A549 (cell line): ENCODE data around the gene B3GNT4. TPM values are rescaled to one million over a fixed set of nuclear protein-coding genes. Genes with fewer than 3 reads are reported as not detected.

Source experiments
- ATAC-seq, 2 experiments: fragments of 200-7000 bp in 1 of 2; fragments of >200 bp in 1 of 2; cut with Nextera tagmentation in 1 of 2; cut with Tn5 transposase in 1 of 2; 3 replicates each; pipeline versions ENCODE4 v1.8.0 to v1.9.1; 2018 to 2020; ENCODE audit warnings: mild to moderate bottlenecking in 1 of 2, moderate library complexity in 1 of 2
- CTCF ChIA-PET: fragments of 300-600 bp; sonication (Branson Sonifier 250); formaldehyde crosslinking; extraction: SDS; loops from one replicate; lab custom pipeline; 2021; ENCODE audit warnings: antibody characterized with exemption, inconsistent platforms; lab: Yijun Ruan, JAX
- POLR2A ChIA-PET: fragments of 350-600 bp; formaldehyde crosslinking; extraction: SDS; loops from one replicate; lab custom pipeline; 2021; ENCODE audit warnings: antibody characterized with exemption, inconsistent platforms; lab: Yijun Ruan, JAX
- DNase-seq, 2 experiments: peaks; one replicate each; pipeline versions ENCODE4 v3.0.0 to v3.0.0-alpha.2; 2011 to 2016; ENCODE audit warnings: low read depth in 1 of 2, low spot score in 1 of 2
- FAIRE-seq: peaks from 2 replicates; lab custom pipeline; 2011; peaks lifted over from hg19 to GRCh38; lab: Jason Lieb, UNC
- H3K27ac ChIP-seq, 2 experiments: fragments of >200 bp; sonication (Bioruptor Twin); formaldehyde crosslinking; 3 replicates each; pipeline ENCODE4 v1.5.1; 2016 to 2017
- H3K4me1 ChIP-seq: fragments of >200 bp; sonication (Bioruptor Twin); formaldehyde crosslinking; 3 replicates; pipeline ENCODE4 v1.6.1; 2016
- H3K4me2 ChIP-seq: fragments of >200 bp; sonication (Bioruptor Twin); formaldehyde crosslinking; 3 replicates; pipeline ENCODE4 v1.6.1; 2016
- H3K4me3 ChIP-seq: fragments of >200 bp; sonication (Bioruptor Twin); formaldehyde crosslinking; 3 replicates; pipeline ENCODE4 v1.5.1; 2016
- H3K9me3 ChIP-seq: fragments of >200 bp; sonication (Bioruptor Twin); formaldehyde crosslinking; 3 replicates; pipeline ENCODE4 v1.6.1; 2016
- CHD4 ChIP-seq: fragments of 200-600 bp; sonication (generic); IDR thresholded peaks from 2 replicates; pipeline ENCODE4 v1.6.1; 2016; ENCODE audit warnings: antibody characterized with exemption, mild to moderate bottlenecking, borderline replicate concordance
- FOSB ChIP-seq: fragments of 250-450 bp; sonication (Bioruptor Pico); IDR thresholded peaks from 2 replicates; pipeline ENCODE4 v1.5.0; 2020; ENCODE audit warnings: mild to moderate bottlenecking, moderate library complexity
- HEYL ChIP-seq: fragments of 250-450 bp; sonication (Bioruptor Pico); IDR thresholded peaks from 2 replicates; pipeline ENCODE4 v1.8.0; 2021; ENCODE audit warnings: mild to moderate bottlenecking, moderate library complexity
- HOXB5 ChIP-seq: fragments of 250-450 bp; sonication (Bioruptor Pico); IDR thresholded peaks from 2 replicates; pipeline ENCODE4 v1.5.0; 2020; ENCODE audit warnings: mild to moderate bottlenecking, moderate library complexity
- MAFK ChIP-seq: fragments of 450-650 bp; IDR thresholded peaks from 2 replicates; pipeline ENCODE4 v1.6.1; 2014; ENCODE audit not compliant: partially characterized antibody
- MAX ChIP-seq: IDR thresholded peaks from 2 replicates; pipeline ENCODE4 v1.6.1; 2012
- MAZ ChIP-seq: fragments of 150-350 bp; IDR thresholded peaks from 2 replicates; pipeline ENCODE4 v1.6.1; 2014; ENCODE audit warnings: antibody characterized with exemption, low read depth, low read length, borderline replicate concordance
- NFE2L2 ChIP-seq: fragments of 150-350 bp; conservative IDR thresholded peaks from 2 replicates; pipeline ENCODE4 v1.6.1; 2014; ENCODE audit warnings: low read length
- NPAS2 ChIP-seq: fragments of 250-450 bp; sonication (Bioruptor Pico); IDR thresholded peaks from 2 replicates; pipeline ENCODE4 v1.8.0; 2022; ENCODE audit warnings: mild to moderate bottlenecking, moderate library complexity, borderline replicate concordance
- POLR2A ChIP-seq: IDR thresholded peaks from 2 replicates; pipeline ENCODE4 v1.6.1; 2012; ENCODE audit warnings: mild to moderate bottlenecking, low read length
- RAD21 ChIP-seq, 2 experiments: fragments of >200 bp in 1 of 2; sonication (Bioruptor Twin) in 1 of 2; formaldehyde crosslinking in 1 of 2; IDR thresholded peaks in 1 of 2; conservative IDR thresholded peaks in 1 of 2; 2 replicates in 1 of 2; 3 replicates in 1 of 2; pipeline ENCODE4 v1.6.1; 2012 to 2018; ENCODE audit warnings: inconsistent platforms in 1 of 2
- RARB ChIP-seq: fragments of 250-450 bp; sonication (Bioruptor Pico); IDR thresholded peaks from 2 replicates; pipeline ENCODE4 v1.8.0; 2021; ENCODE audit warnings: mild to moderate bottlenecking, moderate library complexity
- SREBF2 ChIP-seq: fragments of 450-650 bp; IDR thresholded peaks from 2 replicates; pipeline ENCODE4 v1.6.1; 2014; ENCODE audit warnings: mild to moderate bottlenecking, moderate library complexity
- TFCP2L1 ChIP-seq: fragments of 250-450 bp; sonication (Bioruptor Pico); IDR thresholded peaks from 2 replicates; pipeline ENCODE4 v1.5.0; 2021; ENCODE audit warnings: mild to moderate bottlenecking
- TP53 ChIP-seq: fragments of 250-450 bp; sonication (Bioruptor Pico); IDR thresholded peaks from 2 replicates; pipeline ENCODE4 v1.5.0; 2021; ENCODE audit warnings: mild to moderate bottlenecking, moderate library complexity
- WGBS: methylation state at CpG from one replicate; pipeline ENCODE4 v1.1.6; 2017; ENCODE audit errors: missing lambda C conversion rate; 5-methylcytosine and 5-hydroxymethylcytosine counted together
- polyA plus RNA-seq, 4 experiments: library from polyadenylated mRNA; depleted of rRNA in 3 of 4; stranded (reverse); fragments of >200 nt; fragmentation: RNase III in 1 of 4; extraction: RNeasy Plus Mini Kit Qiagen cat#74134 plus additional on column Dnase treatment in 1 of 4; gene quantifications; 2 replicates in 3 of 4; 3 replicates in 1 of 4; pipeline ENCODE4 v1.2.3, GENCODE V29; 2011 to 2017
- TF ChIP-seq, protein P1 (sequence below): fragments of 250-450 bp; sonication (Bioruptor Pico); IDR thresholded peaks from 2 replicates; pipeline ENCODE4 v1.5.0; 2020; ENCODE audit warnings: low read depth, mild to moderate bottlenecking, moderate library complexity
- TF ChIP-seq, protein P2 (sequence below): fragments of >200 bp; sonication (Bioruptor Twin); formaldehyde crosslinking; IDR thresholded peaks from 3 replicates; pipeline ENCODE4 v1.5.1; 2016
- TF ChIP-seq, protein P3 (sequence below): fragments of 150-350 bp; IDR thresholded peaks from 2 replicates; pipeline ENCODE4 v1.6.1; 2014; ENCODE audit warnings: low read depth, mild to moderate bottlenecking, low read length

B3GNT4 gene
- polyA plus RNA-seq, 2 of the 4 experiments (the other 2 are of a cell fraction) = 0.74 to 1.2 TPM

DNA sequence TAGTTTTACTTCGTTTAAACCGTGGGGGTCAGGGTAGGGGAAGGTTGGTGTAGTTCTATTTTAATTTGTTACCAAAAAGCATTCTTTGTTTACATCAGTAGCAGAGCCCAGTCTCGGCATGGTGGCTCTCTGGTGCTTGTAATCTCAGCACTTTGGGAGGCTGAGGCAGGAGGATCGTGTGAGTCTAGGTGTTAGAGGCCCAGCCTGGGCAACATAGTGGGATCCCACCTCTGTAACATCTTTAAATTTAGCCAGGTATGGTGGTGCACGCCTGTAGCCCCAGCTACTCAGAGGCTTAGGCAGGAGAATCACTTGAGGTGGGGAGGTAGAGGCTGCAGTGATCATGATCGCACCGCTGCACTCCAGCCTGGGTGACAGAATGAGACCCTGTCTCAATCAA is 18.4 kb upstream of the B3GNT4 start:
- TF ChIP-seq NPAS2 (CRISPR knock-in tag) = no peak
- TF ChIP-seq, protein P1, sequence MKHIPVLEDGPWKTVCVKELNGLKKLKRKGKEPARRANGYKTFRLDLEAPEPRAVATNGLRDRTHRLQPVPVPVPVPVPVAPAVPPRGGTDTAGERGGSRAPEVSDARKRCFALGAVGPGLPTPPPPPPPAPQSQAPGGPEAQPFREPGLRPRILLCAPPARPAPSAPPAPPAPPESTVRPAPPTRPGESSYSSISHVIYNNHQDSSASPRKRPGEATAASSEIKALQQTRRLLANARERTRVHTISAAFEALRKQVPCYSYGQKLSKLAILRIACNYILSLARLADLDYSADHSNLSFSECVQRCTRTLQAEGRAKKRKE (CRISPR knock-in tag) = no peak
- H3K9me3 ChIP-seq = no peaks in the 10 kb centered on the region
- no peak for DNase-seq
- H3K4me1 ChIP-seq = no peaks in the 10 kb centered on the region
- ChIA-PET CTCF (no interaction called here), POLR2A (no interaction called here)
- no peak for FAIRE-seq
- H3K4me3 ChIP-seq = no peak overlapping the region
- no peak overlapping the region for H3K27ac ChIP-seq
- no peak overlapping the region for H3K4me2 ChIP-seq
- WGBS = 70% methylated on average over 7 of the region's 7 CpGs
- no peak for ATAC-seq

- Histone ChIP-seq H3K4me2 (no peak overlapping the region), H3K4me3 (no peak overlapping the region), H3K4me1 (no peaks in the 10 kb centered on the region), H3K27ac (no peak overlapping the region), H3K9me3 (no peaks in the 10 kb centered on the region)
- ChIA-PET POLR2A (no interaction called here), CTCF (interaction anchor here (1.9 to 10.5 kb wide), 2 partner anchors 57 to 62 kb away, joined by 3 to 117 read pairs; no protein-coding TSS in a partner anchor)
- WGBS = 72% methylated on average over 10 of the region's 10 CpGs
- no peak for FAIRE-seq
- DNase-seq = no peak
- 0 out of 6 replicates have a peak, but pooled peaks of 1 of the 2 experiments have one; percentile 9 for ATAC-seq
- TF ChIP-seq, protein P2, sequence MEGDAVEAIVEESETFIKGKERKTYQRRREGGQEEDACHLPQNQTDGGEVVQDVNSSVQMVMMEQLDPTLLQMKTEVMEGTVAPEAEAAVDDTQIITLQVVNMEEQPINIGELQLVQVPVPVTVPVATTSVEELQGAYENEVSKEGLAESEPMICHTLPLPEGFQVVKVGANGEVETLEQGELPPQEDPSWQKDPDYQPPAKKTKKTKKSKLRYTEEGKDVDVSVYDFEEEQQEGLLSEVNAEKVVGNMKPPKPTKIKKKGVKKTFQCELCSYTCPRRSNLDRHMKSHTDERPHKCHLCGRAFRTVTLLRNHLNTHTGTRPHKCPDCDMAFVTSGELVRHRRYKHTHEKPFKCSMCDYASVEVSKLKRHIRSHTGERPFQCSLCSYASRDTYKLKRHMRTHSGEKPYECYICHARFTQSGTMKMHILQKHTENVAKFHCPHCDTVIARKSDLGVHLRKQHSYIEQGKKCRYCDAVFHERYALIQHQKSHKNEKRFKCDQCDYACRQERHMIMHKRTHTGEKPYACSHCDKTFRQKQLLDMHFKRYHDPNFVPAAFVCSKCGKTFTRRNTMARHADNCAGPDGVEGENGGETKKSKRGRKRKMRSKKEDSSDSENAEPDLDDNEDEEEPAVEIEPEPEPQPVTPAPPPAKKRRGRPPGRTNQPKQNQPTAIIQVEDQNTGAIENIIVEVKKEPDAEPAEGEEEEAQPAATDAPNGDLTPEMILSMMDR = no peak
- no peak for TF ChIP-seq SREBF2
- no peak for TF ChIP-seq RARB (CRISPR knock-in tag)
- no peak for TF ChIP-seq TP53 (CRISPR knock-in tag)
- TF ChIP-seq MAZ = no peak
- TF ChIP-seq MAFK = no peak
- no peak for TF ChIP-seq HEYL (CRISPR knock-in tag)
- no peak for TF ChIP-seq RAD21 (conservative IDR thresholded peaks at IDR 0.05 in 1 of 2, IDR thresholded peaks at IDR 0.05 in 1 of 2)
- TF ChIP-seq, protein P3, sequence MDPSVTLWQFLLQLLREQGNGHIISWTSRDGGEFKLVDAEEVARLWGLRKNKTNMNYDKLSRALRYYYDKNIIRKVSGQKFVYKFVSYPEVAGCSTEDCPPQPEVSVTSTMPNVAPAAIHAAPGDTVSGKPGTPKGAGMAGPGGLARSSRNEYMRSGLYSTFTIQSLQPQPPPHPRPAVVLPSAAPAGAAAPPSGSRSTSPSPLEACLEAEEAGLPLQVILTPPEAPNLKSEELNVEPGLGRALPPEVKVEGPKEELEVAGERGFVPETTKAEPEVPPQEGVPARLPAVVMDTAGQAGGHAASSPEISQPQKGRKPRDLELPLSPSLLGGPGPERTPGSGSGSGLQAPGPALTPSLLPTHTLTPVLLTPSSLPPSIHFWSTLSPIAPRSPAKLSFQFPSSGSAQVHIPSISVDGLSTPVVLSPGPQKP = no peak
- TF ChIP-seq CHD4 = no peak
- TF ChIP-seq HOXB5 (CRISPR knock-in tag) = no peak
These were observed 17.9 kb upstream of the B3GNT4 start for GRCh38 chr12:122185494-122186082.

GRCh38 chr12:122187466-122187865 is 16.0 kb upstream of the B3GNT4 start:
- Histone ChIP-seq H3K9me3 (no peaks in the 10 kb centered on the region), H3K4me2 (no peak overlapping the region), H3K4me3 (no peak overlapping the region), H3K4me1 (no peaks in the 10 kb centered on the region), H3K27ac (no peak overlapping the region)
- no peak for TF ChIP-seq NFE2L2
- TF ChIP-seq POLR2A = no peak
- TF ChIP-seq MAX = no peak
- no peak for TF ChIP-seq RAD21 (conservative IDR thresholded peaks at IDR 0.05 in 1 of 2, IDR thresholded peaks at IDR 0.05 in 1 of 2)
- no peak for TF ChIP-seq TFCP2L1 (CRISPR knock-in tag)
- TF ChIP-seq RARB (CRISPR knock-in tag) = no peak
- no peak for TF ChIP-seq FOSB
- FAIRE-seq (no peak), DNase-seq (no peak), ATAC-seq (no peak)
- WGBS = 90% methylated on average over 9 of the region's 12 CpGs
- CTCF ChIA-PET = interaction anchor here (1.7 to 10.5 kb wide), 3 partner anchors 59 to 133 kb away, joined by 3 to 117 read pairs (median 7); no protein-coding TSS in a partner anchor
- POLR2A ChIA-PET = no interaction called here
